SK-N-SH treated with all-trans-retinoic acid at 6 μM for 48 hours (cell line): Measurements from ENCODE around the gene ITPRIPL2.

Experiments
- ATAC-seq: fragments of 200-7000 bp; cut with Tn5 transposase; 3 replicates; pipeline ENCODE4 v1.9.1; 2020; ENCODE audit warnings: mild to moderate bottlenecking, moderate library complexity
- ARNTL ChIP-seq: fragments of 450-650 bp; formaldehyde crosslinking; IDR thresholded peaks from 2 replicates; pipeline ENCODE4 v1.5.0; 2020; ENCODE audit warnings: low read depth, mild to moderate bottlenecking, moderate library complexity, borderline replicate concordance
- BACH2 ChIP-seq: fragments of 250-450 bp; sonication (Bioruptor Pico); IDR thresholded peaks from 2 replicates; pipeline ENCODE4 v1.9.0; 2021; ENCODE audit warnings: mild to moderate bottlenecking, borderline replicate concordance
- CREB5 ChIP-seq: fragments of 250-450 bp; sonication (Bioruptor Pico); IDR thresholded peaks from 2 replicates; pipeline ENCODE4 v1.5.1; 2020; ENCODE audit warnings: low read depth, mild to moderate bottlenecking, moderate library complexity
- CSRNP3 ChIP-seq: fragments of 250-450 bp; sonication (Bioruptor Pico); IDR thresholded peaks from 2 replicates; pipeline ENCODE4 v1.5.1; 2021; ENCODE audit warnings: mild to moderate bottlenecking, moderate library complexity
- ESRRG ChIP-seq: fragments of 250-450 bp; sonication (Bioruptor Pico); IDR thresholded peaks from 2 replicates; pipeline ENCODE4 v1.6.1; 2021; ENCODE audit warnings: mild to moderate bottlenecking
- GLIS3 ChIP-seq: fragments of 250-450 bp; sonication (Bioruptor Pico); IDR thresholded peaks from 2 replicates; pipeline ENCODE4 v1.5.0; 2020; ENCODE audit warnings: mild to moderate bottlenecking, moderate library complexity
- ISL1 ChIP-seq: fragments of 250-450 bp; sonication (Bioruptor Pico); IDR thresholded peaks from 2 replicates; pipeline ENCODE4 v2.1.2; 2022; ENCODE audit warnings: mild to moderate bottlenecking, moderate library complexity
- OSR1 ChIP-seq: fragments of 250-450 bp; sonication (Bioruptor Pico); IDR thresholded peaks from 2 replicates; pipeline ENCODE4 v1.8.0; 2022; ENCODE audit warnings: moderate library complexity, mild to moderate bottlenecking, inconsistent platforms
- POU6F1 ChIP-seq: fragments of 250-450 bp; sonication (Bioruptor Pico); IDR thresholded peaks from 2 replicates; pipeline ENCODE4 v1.8.0; 2021; ENCODE audit warnings: low read depth, mild to moderate bottlenecking, moderate library complexity, borderline replicate concordance
- PPARA ChIP-seq: fragments of 250-450 bp; sonication (Bioruptor Pico); IDR thresholded peaks from 2 replicates; pipeline ENCODE4 v1.5.0; 2020; ENCODE audit warnings: mild to moderate bottlenecking, borderline replicate concordance
- TCF4 ChIP-seq: fragments of 250-450 bp; sonication (Bioruptor Pico); IDR thresholded peaks from 2 replicates; pipeline ENCODE4 v1.8.0; 2021; ENCODE audit warnings: mild to moderate bottlenecking, moderate library complexity, borderline replicate concordance
- TOX ChIP-seq: fragments of 250-450 bp; sonication (Bioruptor Pico); IDR thresholded peaks from 2 replicates; pipeline ENCODE4 v1.8.0; 2021; ENCODE audit warnings: mild to moderate bottlenecking, moderate library complexity, borderline replicate concordance
- TSHZ2 ChIP-seq: fragments of 250-450 bp; sonication (Bioruptor Pico); IDR thresholded peaks from 2 replicates; pipeline ENCODE4 v1.5.0; 2020; ENCODE audit warnings: mild to moderate bottlenecking, moderate library complexity
- ZC3H10 ChIP-seq: fragments of 250-450 bp; sonication (Bioruptor Pico); IDR thresholded peaks from 2 replicates; pipeline ENCODE4 v1.5.1; 2021; ENCODE audit warnings: mild to moderate bottlenecking, moderate library complexity
- ZFP3 ChIP-seq: fragments of 250-450 bp; sonication (Bioruptor Pico); IDR thresholded peaks from 2 replicates; pipeline ENCODE4 v1.5.0; 2020; ENCODE audit warnings: mild to moderate bottlenecking, moderate library complexity
- ZFP30 ChIP-seq: fragments of 450-650 bp; formaldehyde crosslinking; IDR thresholded peaks from 2 replicates; pipeline ENCODE4 v1.5.0; 2022; ENCODE audit warnings: mild to moderate bottlenecking, moderate library complexity
- ZNF565 ChIP-seq: fragments of 450-650 bp; formaldehyde crosslinking; conservative IDR thresholded peaks from 2 replicates; pipeline ENCODE4 v1.5.0; 2020; ENCODE audit warnings: low read depth, mild to moderate bottlenecking, moderate library complexity
- ZNF70 ChIP-seq: fragments of 450-650 bp; formaldehyde crosslinking; IDR thresholded peaks from 2 replicates; pipeline ENCODE4 v1.5.0; 2020; ENCODE audit warnings: mild to moderate bottlenecking, moderate library complexity
- ZNF8 ChIP-seq: fragments of 450-650 bp; formaldehyde crosslinking; IDR thresholded peaks from 2 replicates; pipeline ENCODE4 v1.5.0; 2020; ENCODE audit warnings: mild to moderate bottlenecking, moderate library complexity

ITPRIPL2 gene

GRCh38 chr16:19153876-19154275 is 40.1 kb downstream of the ITPRIPL2 start:
- TF ChIP-seq ZFP30, result no peak
- TF ChIP-seq ESRRG (CRISPR knock-in tag), result no peak
- TF ChIP-seq CREB5 (CRISPR knock-in tag), result no peak
- no peak for TF ChIP-seq BACH2 (CRISPR knock-in tag)
- TF ChIP-seq CSRNP3 (CRISPR knock-in tag), result no peak
- TF ChIP-seq ISL1 (CRISPR knock-in tag), result no peak
- no peak for TF ChIP-seq ZFP3
- no peak for TF ChIP-seq PPARA (CRISPR knock-in tag)
- TF ChIP-seq ZNF565 (CRISPR knock-in tag), result no peak
- no peak for TF ChIP-seq TSHZ2 (CRISPR knock-in tag)
- no peak for TF ChIP-seq ARNTL
- TF ChIP-seq ZNF8 (CRISPR knock-in tag), result no peak
- no peak for TF ChIP-seq ZC3H10 (CRISPR knock-in tag)
- TF ChIP-seq ZNF70 (CRISPR knock-in tag), result no peak
- peak; percentile 47; the same call in 1 of the 3 replicates for ATAC-seq

DNA sequence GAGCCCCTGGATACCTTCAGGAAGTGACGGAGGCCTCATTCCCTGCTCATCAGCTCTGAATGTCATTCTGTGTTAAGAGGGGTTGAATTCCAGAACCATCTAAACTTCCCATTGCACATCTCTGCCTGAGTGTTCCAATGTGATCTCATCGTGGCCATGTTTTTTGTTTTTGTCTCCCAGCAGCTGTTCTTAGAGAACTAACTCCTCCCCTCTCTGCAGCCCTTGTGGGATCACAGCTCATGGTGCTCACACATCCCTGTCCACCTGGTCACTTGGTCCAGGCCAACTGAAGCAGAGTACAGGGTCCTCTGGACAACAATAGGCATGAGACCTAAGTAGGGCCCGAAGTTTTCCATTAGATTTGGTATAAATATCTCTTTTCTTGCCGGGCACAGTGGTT is 48.3 kb downstream of the ITPRIPL2 start:
- no peak for ATAC-seq
- no peak for TF ChIP-seq GLIS3 (CRISPR knock-in tag)
- no peak for TF ChIP-seq ZNF565 (CRISPR knock-in tag)
- TF ChIP-seq TCF4, result no peak
- no peak for TF ChIP-seq ZNF8 (CRISPR knock-in tag)
- no peak for TF ChIP-seq ZFP30
- no peak for TF ChIP-seq ISL1 (CRISPR knock-in tag)
- no peak for TF ChIP-seq ESRRG (CRISPR knock-in tag)
- TF ChIP-seq ARNTL, result no peak
- TF ChIP-seq TSHZ2 (CRISPR knock-in tag), result no peak
- no peak for TF ChIP-seq POU6F1 (CRISPR knock-in tag)
- no peak for TF ChIP-seq OSR1 (CRISPR knock-in tag)
- no peak for TF ChIP-seq CSRNP3 (CRISPR knock-in tag)
- no peak for TF ChIP-seq CREB5 (CRISPR knock-in tag)
- TF ChIP-seq ZC3H10 (CRISPR knock-in tag), result no peak
- TF ChIP-seq TOX (CRISPR knock-in tag), result no peak
